Measurements from ENCODE around the gene USP3.

Gene USP3

GRCh38 chr15:63593705-63594671 lies 89.6 kb downstream of the USP3 start:
- no peak for DNase-seq (ENCODE audit: low spot score)

DNA sequence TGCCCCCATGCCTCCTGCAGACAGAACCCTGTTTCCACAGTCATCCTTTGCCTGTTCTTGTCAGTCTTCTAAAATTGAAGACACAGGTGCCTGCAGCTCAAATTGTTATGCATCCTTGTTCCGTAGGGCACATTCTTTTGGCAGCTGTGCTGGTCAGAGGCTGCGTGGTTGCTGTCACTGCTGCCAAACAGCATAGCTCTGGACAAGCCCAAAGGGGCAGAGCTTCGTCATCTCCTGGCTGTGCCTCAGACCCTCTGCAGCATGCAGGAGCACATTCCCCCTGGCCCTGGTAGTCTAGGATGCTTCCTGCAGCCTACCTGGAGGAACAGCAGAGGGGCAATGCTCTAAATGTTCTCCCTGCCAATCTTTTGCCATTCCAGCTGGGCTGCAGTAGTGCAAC lies 90.7 kb downstream of the USP3 start:
- no peak for DNase-seq (ENCODE audit: low spot score)

DNA sequence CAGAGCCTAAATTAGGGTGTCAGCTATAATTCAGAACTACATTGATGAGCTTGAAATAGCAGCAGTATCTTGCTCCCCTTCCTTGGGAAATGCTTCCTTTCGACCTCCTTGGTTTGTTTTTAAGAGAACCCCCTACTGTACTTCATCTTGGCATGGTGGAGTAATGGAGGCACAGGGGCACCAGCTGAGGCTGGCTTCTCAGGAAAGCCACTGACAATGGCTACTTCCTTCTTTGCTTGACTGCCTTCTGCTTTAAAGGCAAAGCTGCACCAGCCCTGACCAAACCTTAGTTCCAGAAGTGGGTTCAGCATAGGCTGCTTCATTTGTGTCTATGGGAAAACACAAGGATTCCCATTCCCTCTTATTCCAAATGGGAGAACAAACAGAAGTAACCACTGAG lies 91.3 kb downstream of the USP3 start:
- no peak for DNase-seq (ENCODE audit: low spot score)

- DNase-seq (ENCODE audit: low spot score) = no peak
These were observed 92.3 kb downstream of the USP3 start for GRCh38 chr15:63596676-63597037.

- DNase-seq (ENCODE audit: low spot score) = no peak
These were observed 92.8 kb downstream of the USP3 start, which contains the start of gene FBXL22 for GRCh38 chr15:63597038-63597790. TSS of gene FBXL22 (plus strand) at chr15:63597387. CDS start at chr15:63597393, 6 bp downstream.

DNA sequence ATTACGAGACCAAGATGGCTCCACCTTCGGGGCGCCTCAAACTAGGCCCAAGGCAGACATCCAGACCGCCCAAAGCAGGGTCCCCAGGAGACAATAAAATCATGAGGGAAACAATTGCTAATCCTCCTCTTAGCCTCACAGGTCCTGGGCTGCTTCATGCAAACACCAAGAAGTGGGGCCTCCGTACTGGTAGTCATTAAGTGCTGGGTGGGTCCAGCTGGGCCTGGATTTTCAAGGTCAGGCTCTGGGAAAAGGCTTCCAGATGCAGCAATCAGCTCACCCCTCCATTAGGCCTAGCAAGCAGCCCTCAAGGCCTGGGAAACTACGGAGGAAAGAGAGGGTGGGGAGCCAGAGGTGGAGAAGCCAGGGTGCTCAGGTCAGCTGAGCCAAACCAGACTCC lies 93.4 kb downstream of the USP3 start:
- DNase-seq (ENCODE audit: low spot score) = no peak

DNA sequence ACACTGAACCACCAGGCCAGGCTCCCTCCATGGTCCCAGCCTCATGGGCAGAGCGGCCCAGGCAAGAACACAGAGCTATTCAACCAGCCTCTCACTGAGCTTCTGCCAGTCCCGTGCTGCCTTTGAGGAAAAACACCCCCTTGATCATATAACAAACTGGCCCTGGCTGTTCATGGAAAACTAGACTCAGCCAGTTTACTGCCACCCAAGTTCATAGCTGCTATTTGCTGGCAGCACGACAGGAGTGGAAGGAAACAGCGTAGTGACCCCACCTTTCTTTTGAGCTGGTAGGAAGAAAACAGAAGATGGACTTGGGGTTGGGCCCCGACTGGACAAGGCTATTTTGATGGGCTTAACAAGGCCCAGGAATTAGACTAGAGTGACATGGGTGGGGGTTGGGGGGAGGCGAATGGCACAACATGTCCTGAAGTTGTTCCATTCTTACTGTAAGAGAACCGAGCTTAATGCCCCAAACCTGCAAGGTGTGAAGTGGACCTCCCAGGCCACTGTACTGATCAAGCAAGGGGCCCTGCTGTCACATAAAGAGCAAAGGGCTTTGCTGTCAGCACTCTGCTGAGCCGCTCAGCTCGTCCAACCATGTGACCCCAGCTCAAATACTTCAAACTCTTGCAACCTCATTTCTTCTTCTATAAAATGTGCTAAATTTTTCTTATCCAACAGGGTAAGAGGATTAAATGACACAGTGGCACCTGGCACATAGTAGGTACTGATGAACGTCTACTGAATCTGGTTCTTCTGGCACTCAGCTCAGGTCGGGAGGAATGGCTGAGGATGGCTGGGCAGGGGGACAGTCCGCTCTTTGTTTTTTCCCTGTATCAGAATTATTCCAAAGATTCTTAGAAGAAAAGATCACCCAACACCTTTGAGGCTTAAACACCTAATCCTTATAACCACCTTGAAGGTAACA lies 94.3 kb downstream of the USP3 start:
- DNase-seq (ENCODE audit: low spot score) = no peak

GRCh38 chr15:63599401-63600000 lies 95.1 kb downstream of the USP3 start:
- DNase-seq (ENCODE audit: low spot score) = peak; percentile 46

DNA sequence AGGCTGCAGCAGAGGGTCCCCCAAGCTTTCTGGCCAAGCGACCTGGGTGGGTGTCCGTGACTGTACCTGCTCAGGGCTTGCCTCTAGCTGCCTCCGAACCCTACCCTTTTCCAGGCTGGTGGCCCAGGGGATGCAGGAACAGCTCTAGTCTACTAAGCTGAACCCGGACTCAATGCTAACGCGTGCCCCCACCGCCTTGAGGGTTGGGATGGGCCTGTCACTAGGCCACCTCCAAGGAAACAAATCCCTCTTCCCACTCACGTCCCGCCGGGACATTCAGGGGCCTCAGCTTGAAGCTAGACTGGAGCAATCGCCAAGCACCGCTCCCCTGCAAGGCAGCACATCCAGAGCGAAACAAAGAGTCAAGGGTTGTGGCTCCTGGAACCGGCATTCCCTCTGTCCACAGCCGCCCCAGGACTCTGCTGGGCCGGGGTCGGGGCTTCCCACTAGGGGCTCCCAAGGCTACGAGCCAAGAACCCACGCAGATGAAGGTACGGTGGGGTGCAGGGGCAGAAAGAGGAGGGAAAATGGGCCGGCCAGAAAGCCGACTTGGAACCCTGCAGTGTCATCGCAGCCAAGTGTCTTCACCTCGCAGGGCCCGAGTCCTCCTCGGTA lies 95.7 kb downstream of the USP3 start:
- peak; percentile 40 for DNase-seq (ENCODE audit: low spot score)

DNA sequence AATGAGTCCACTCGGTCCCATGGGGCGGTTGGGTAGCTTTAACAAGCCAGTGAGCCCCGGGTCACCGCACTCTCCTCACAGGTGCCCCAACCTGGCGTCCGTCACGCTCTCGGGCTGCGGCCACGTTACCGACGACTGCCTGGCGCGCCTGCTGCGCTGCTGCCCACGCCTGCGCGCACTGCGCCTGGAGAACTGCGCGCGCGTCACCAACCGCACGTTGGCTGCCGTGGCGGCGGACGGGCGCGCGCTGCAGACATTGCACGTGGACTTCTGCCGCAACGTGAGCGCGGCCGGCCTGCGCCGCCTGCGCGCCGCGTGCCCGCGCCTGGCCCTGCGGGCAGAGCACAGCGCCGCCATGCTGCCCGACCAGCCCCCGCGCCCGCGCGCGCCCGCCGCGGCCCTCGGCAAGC lies 96.2 kb downstream of the USP3 start:
- DNase-seq (ENCODE audit: low spot score) = peak; percentile 85

DNA sequence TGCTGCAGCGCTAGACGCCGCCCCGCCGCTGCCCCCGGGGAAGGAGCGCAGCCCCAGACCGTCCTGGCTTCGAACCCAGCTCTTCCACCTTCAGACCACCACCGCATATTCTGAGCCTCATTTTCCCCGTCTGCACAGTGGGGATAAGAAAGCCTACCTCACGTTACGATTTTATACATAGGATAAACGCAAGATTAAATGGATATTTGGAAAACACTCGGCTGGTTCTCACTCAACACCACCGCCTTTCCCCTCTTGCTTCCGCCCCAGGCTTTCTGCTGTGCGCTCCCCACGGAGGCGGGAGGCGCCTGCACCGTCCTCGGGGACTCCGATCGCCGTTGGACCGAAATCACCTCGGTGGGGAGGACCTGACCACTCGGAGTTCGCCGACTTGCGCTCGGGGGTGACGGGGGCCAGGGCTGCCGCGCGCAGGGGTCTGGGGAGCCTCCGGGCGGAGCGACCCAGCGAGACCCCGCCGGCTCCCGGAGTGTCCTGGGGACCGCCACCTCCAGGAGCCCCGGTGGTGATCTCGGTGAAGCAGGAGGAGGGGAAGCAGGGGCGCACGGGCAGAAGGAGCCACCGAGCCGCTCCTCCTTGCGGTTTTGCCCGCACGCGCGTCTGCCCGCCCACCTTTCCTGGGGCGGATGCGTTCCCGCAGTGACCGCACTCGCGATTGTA lies 96.8 kb downstream of the USP3 start:
- DNase-seq (ENCODE audit: low spot score) = peak; percentile 43

GRCh38 chr15:63601704-63602185 lies 97.4 kb downstream of the USP3 start:
- DNase-seq (ENCODE audit: low spot score) = peak; percentile 19

DNA sequence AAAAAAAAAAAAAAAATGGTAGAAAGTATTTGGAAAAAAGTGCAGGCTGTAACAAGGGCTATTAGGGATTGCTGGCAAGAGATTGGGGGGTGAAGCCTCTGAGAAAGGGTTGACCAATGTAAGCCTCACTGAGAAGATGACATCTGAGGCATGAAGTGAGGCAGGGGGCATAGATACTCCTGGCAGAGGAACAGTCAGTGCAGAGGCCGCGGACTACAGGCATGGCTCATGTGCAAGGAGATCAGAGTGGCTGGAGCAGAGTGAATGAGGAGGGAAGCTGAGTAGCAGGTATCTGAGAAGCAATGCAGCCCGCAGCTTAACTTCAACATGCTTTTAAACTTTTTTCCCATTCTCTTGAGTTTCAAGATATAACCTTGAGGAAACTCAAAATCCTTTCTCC lies 98.2 kb downstream of the USP3 start:
- DNase-seq (ENCODE audit: low spot score) = no peak

DNA sequence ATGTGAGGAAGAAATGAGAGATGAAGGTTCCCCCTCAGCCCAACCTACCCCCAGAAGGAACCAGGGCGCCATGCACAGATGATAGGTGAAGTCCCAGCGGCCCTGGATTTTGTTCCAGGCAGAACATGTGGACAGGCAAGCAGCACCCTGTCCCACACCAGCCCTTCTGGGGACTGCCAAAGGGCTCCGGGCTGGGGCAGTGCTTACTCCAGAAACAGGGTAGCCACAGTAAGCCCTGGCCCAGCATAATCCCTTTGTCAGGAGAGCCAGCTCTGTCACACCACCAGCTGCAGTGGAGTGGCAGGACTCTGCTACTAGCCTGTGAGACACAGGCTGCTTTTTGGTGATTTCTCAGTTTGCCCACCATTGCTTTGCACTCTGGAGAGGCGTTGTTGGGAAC lies 99.1 kb downstream of the USP3 start:
- no peak for DNase-seq (ENCODE audit: low spot score)

GRCh38 chr15:63604281-63604680 lies 99.9 kb downstream of the USP3 start:
- no peak for DNase-seq (ENCODE audit: low spot score)

DNA sequence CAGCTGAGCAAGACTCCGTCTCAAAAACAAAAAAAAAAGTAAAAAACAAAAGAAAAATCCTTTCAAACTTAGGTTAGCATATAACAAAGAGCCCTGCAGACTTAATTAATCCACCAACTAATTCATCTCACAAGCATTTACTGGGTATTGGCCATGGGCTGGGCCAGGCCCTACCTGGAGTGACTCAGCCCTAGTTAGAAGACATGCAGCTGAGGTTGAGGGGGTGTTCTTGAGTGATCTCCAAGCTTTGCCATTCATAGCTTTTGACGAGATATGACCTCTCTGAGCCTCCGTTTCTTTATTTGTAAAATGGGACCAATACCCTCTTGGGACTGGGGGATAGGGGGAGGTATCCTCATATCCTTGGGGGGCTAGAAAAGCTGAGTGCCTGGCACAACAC lies 100.6 kb downstream of the USP3 start:
- no peak for DNase-seq (ENCODE audit: low spot score)

GRCh38 chr15:63605816-63606215 lies 101.4 kb downstream of the USP3 start:
- DNase-seq (ENCODE audit: low spot score) = no peak

- DNase-seq (ENCODE audit: low spot score) = no peak
These were observed 101.9 kb downstream of the USP3 start for GRCh38 chr15:63606308-63606707.

- DNase-seq (ENCODE audit: low spot score) = no peak
These were observed 104.6 kb downstream of the USP3 start for GRCh38 chr15:63608989-63609388.

DNA sequence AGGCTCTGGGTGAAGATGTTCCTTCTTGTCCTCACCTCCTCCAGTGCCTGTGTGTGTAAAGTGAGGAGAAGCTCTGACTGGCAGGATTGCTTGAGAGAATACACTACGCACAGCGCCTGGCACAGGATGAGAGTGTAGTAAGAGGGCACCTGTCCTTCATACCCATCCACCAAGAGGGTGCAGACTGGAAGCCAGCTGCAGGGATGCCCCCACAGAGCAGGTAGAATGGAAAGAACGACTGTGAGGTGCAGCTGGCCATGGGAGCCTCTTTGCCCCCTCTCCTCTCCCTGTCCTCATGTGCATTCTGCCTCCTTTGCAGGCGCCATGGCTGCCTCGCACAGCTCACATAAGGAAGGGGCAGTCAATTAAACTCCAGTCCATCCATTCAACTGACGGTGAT lies 105.1 kb downstream of the USP3 start:
- DNase-seq (ENCODE audit: low spot score) = no peak

Data from HuH-7.5 (cell line).